HEK293T (cell line): ENCODE data around the gene TLCD1.

Experiments
- CTCF ChIA-PET: fragments of 350-600 bp; formaldehyde crosslinking; extraction: SDS; loops from one replicate; lab custom pipeline; 2021; ENCODE audit warnings: antibody characterized with exemption, inconsistent platforms; lab: Yijun Ruan, JAX
- POLR2A ChIA-PET: fragments of 350-600 bp; formaldehyde crosslinking; extraction: SDS; loops from one replicate; lab custom pipeline; 2020; ENCODE audit warnings: antibody characterized with exemption, inconsistent platforms; lab: Yijun Ruan, JAX
- DNase-seq: peaks from one replicate; pipeline ENCODE4 v3.0.0; 2012; ENCODE audit warnings: mixed read lengths; ENCODE audit errors: extremely low spot score
- ARNT ChIP-seq: fragments of 450-650 bp; IDR thresholded peaks from 2 replicates; pipeline ENCODE4 v1.6.1; 2017; ENCODE audit warnings: mild to moderate bottlenecking
- BHLHE40 ChIP-seq: fragments of 450-650 bp; IDR thresholded peaks from 2 replicates; pipeline ENCODE4 v1.6.1; 2016; ENCODE audit warnings: mild to moderate bottlenecking, moderate library complexity, borderline replicate concordance
- CTBP1 ChIP-seq: fragments of 450-650 bp; IDR thresholded peaks from 2 replicates; pipeline ENCODE4 v1.6.1; 2016; ENCODE audit warnings: borderline replicate concordance
- ELF4 ChIP-seq: fragments of 450-650 bp; IDR thresholded peaks from 2 replicates; pipeline ENCODE4 v1.6.1; 2017; ENCODE audit warnings: antibody characterized with exemption
- FOXA1 ChIP-seq: fragments of 450-650 bp; IDR thresholded peaks from 2 replicates; pipeline ENCODE4 v1.6.1; 2016; ENCODE audit warnings: mild to moderate bottlenecking
- FOXK2 ChIP-seq: fragments of 450-650 bp; IDR thresholded peaks from 2 replicates; pipeline ENCODE4 v1.6.1; 2016; ENCODE audit warnings: mild to moderate bottlenecking
- FOXM1 ChIP-seq: fragments of 450-650 bp; IDR thresholded peaks from 2 replicates; pipeline ENCODE4 v1.6.1; 2017; ENCODE audit warnings: mild to moderate bottlenecking, borderline replicate concordance
- HDGF ChIP-seq: fragments of 450-650 bp; IDR thresholded peaks from 2 replicates; pipeline ENCODE4 v1.6.1; 2017; ENCODE audit warnings: antibody characterized with exemption, borderline replicate concordance
- L3MBTL2 ChIP-seq: fragments of 450-650 bp; conservative IDR thresholded peaks from 2 replicates; pipeline ENCODE4 v1.6.1; 2016; ENCODE audit warnings: mild to moderate bottlenecking
- LEF1 ChIP-seq: fragments of 450-650 bp; IDR thresholded peaks from 2 replicates; pipeline ENCODE4 v1.6.1; 2017; ENCODE audit warnings: mild to moderate bottlenecking, borderline replicate concordance
- NFRKB ChIP-seq: fragments of 450-650 bp; IDR thresholded peaks from 2 replicates; pipeline ENCODE4 v1.6.1; 2016; ENCODE audit warnings: mild to moderate bottlenecking, moderate library complexity
- SP1 ChIP-seq: fragments of 450-650 bp; IDR thresholded peaks from 2 replicates; pipeline ENCODE4 v1.6.1; 2017
- TARDBP ChIP-seq: fragments of 450-650 bp; IDR thresholded peaks from 2 replicates; pipeline ENCODE4 v1.6.1; 2016
- ZNF384 ChIP-seq: fragments of 450-650 bp; IDR thresholded peaks from 2 replicates; pipeline ENCODE4 v1.6.1; 2016
- TF ChIP-seq, protein P1 (sequence below): fragments of 450-650 bp; IDR thresholded peaks from 2 replicates; pipeline ENCODE4 v1.6.1; 2016

Gene TLCD1

DNA sequence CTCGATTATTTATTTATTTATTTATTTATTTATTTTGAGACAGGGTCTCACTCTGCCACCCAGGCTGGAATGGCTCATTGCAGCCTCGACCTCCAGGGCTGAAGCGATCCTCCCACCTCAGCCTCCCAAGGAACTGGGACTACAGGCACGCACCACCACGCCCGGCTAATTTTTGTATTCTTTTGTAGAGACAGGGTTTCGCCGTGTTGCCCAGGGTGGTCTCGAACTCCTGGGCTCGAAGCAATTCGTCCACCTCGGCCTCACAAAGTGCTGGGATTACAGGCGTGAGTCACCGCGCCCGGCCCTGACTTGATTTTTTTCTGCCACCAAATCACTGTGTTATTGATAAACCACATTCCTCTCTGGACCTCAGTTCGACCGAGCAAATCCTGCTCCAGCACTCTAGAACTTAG, 7.0 kb downstream of the TLCD1 start:
- POLR2A ChIA-PET: interaction anchor here (0.6 to 11.6 kb wide), 49 partner anchors 9 to 489 kb away, joined by 3 to 309 read pairs (median 5); partner anchors contain the start of genes ALDOC, BLTP2, DHRS13 and FAM222B
- no peak for DNase-seq
- TF ChIP-seq ARNT: no peak
- no peak for TF ChIP-seq TARDBP
- CTCF ChIA-PET: interaction anchor here (0.7 to 1.3 kb wide), 2 partner anchors 8 to 234 kb away, joined by 4 read pairs; no protein-coding TSS in a partner anchor

DNA sequence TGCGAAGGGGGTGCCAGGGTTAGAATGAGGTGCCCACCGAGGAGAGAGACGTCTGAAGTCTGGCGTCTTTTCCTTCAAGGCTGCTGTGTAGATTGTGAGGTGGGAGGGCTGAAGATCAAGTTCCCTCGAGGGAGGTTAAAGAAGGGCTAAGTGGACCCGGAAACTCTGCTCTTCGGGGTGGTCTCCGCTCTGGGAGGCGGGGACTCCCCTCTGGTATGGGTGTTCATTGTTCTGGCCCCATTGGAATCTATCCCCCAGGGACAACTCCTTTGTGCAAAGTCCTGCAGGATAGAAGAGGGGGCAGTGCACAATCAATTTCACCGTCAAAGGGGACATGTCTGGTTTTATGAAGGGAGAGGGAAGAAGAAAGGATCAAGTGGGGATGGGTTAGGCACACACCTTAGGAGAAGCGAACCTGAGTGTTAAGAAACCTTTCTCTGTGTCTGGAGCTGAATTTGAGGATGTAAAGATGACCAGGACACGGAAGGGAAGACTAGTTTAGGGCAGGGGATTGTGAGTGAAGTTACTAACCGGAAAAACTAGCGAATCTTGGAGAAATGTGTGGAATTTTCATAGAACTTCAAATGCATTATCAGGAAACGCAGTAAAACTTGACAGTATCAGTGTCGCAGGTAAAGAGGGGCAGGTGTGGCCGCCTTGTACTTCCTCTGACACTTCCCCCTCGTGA, 7.6 kb downstream of the TLCD1 start:
- ChIA-PET POLR2A (interaction anchor here (1.0 to 11.6 kb wide), 5 partner anchors 12 to 90 kb away, joined by 4 to 309 read pairs (median 7); partner anchors contain the start of gene PROCA1), CTCF (no interaction called here)
- DNase-seq: no peak
- TF ChIP-seq L3MBTL2: no peak
- TF ChIP-seq HDGF: no peak
- TF ChIP-seq BHLHE40: no peak

DNA sequence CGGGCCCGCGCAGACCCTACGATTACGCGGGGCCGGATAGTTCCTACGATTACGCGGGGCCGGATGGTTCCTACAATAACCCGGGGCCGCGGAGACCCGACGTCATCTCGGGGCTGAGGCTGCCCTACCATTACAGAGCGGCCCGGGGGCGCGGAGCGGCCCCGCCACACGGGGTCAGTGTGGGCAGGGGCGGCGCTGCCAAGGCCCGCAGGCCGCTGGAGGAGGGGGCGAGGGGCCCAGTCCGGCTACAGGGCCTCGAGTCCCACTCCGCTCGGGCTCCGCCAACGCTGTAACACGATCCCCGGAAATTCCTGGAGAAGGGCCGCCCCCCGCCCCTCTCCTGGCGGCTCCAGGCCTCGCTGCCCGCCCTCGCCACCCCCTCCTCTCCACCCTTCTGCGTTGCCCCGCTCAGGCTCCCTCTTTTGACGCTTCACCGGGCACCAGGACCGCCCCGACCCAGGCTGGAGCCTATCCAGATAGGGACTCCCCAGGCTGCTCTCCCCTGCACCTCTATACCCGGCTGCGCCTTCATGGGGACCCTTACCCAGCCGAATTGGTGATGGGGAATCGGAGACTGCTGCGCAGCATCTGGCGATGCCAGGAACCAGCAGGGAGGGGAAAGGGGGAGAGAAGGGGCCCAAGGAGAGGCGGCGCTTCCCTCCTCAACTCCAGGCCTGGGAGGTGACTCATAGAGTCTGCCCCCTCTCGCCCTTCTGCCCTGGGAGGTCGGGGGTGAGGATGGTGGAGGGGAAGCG, 8.3 kb downstream of the TLCD1 start, which contains the start of gene RAB34:
Gene RAB34 (minus strand): TSS at position 291 of the 755 bp plus-strand sequence. CDS start 602 bp downstream, outside the sequence.
- TF ChIP-seq L3MBTL2: peak; percentile 55
- no peak for TF ChIP-seq FOXK2
- no peak for TF ChIP-seq LEF1
- TF ChIP-seq NFRKB: no peak
- TF ChIP-seq CTBP1: no peak
- peak; percentile 39 for DNase-seq
- CTCF ChIA-PET: no interaction called here
- POLR2A ChIA-PET: interaction anchor here (1.2 to 1.4 kb wide), 2 partner anchors 9 to 10 kb away, joined by 6 to 9 read pairs; partner anchors contain the start of gene TLCD1

DNA sequence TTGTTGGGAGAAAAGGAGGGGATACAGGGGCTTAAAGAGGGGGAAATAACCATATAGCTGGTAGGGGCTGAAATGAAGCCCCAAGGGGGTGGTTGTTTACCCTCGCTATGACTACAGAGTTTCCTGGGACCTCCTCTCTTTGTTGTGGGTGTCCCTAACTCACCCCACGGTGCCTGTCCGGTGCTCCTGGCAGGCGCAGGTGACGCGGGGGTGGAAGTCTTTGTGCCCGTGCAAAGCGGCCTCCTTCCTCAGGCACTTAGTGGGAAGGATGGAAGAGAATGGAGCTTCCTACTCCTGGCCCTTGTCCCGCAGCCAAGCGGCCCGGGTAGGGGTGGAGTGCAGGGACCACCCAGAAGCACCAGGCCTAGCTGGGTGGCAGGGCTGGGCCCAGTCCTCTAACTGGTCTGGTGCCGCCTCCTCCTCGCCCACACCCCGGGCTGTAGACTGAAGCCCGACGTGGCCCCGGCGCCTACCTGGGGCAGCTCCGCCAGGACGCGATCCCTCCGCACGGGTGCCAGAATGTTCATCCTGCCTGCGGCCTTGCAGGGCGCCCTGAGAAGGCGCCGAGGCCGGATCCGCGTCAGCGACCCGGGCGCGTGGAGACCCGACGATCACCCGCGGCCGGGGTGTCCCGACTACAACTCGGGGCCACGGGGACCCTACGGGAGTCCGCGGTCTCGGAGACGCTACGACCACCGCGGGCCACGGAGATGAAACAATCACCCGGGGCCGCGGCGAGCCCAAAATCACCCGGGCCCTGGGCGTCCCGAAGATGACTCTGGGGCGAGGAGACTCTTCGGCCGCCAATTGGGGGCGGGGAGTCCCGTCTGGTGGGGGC, 9.1 kb downstream of the TLCD1 start:
- TF ChIP-seq TARDBP (no peak), LEF1 (no peak), NFRKB (no peak), FOXA1 (no peak), SP1 (no peak), ZNF384 (no peak)
- CTCF ChIA-PET: interaction anchor here (0.8 to 1.5 kb wide), 2 partner anchors 8 to 11 kb away, joined by 3 to 5 read pairs; no protein-coding TSS in a partner anchor
- DNase-seq: no peak
- POLR2A ChIA-PET: interaction anchor here (0.6 to 1.8 kb wide), 8 partner anchors 8 to 235 kb away, joined by 3 to 9 read pairs (median 4); partner anchors contain the start of genes PHF12 and TLCD1

DNA sequence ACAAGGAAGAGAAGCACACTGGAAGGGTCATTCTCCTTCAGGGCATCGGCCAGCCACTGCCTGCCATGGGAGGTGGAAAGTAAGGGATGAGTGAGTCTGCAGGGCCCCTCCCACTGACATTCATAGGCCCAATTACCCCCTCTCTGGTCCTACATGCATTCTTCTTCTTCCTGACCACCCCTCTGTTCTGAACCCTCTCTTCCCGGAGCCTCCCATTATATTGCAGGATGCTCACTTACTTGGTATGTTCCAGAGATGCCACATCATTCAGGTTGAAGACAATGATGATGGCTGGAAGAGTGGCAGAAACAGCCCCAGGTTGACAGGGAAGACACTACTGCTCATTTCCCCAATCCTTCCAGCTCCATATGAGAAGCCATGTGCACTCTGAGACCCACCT, 10.8 kb downstream of the TLCD1 start:
- ChIA-PET CTCF (interaction anchor here (1.1 kb wide), 1 partner anchor 71 kb away, joined by 3 read pairs; no protein-coding TSS in a partner anchor), POLR2A (interaction anchor here (0.7 to 1.8 kb wide), 7 partner anchors 9 to 186 kb away, joined by 3 to 5 read pairs (median 4); partner anchors contain the start of genes SDF2 and SUPT6H)
- TF ChIP-seq ARNT (no peak), FOXA1 (no peak), L3MBTL2 (no peak), ZNF384 (no peak), SP1 (no peak), FOXK2 (no peak), BHLHE40 (no peak)
- TF ChIP-seq, protein P1, sequence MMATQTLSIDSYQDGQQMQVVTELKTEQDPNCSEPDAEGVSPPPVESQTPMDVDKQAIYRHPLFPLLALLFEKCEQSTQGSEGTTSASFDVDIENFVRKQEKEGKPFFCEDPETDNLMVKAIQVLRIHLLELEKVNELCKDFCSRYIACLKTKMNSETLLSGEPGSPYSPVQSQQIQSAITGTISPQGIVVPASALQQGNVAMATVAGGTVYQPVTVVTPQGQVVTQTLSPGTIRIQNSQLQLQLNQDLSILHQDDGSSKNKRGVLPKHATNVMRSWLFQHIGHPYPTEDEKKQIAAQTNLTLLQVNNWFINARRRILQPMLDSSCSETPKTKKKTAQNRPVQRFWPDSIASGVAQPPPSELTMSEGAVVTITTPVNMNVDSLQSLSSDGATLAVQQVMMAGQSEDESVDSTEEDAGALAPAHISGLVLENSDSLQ: no peak
- no peak for DNase-seq

DNA sequence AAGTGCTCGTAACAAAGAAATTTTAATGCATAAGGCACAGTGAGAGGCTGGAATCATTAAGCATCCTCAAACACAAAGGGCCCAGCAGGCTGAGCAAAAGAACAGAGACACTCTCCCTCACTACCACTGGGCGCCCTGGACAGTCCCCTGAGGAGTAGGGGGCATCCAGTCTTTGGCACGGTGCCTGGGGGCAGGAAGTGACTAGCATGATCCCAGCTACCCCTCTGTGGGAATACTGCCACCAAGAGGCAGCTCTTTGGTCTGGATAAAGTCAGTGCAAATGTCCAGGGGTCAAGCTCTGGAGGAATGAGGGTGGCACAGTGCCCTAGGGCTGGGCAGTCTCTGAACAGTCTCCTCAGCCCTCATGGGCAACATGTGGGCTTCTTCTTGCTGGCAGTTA, 11.8 kb downstream of the TLCD1 start:
- CTCF ChIA-PET: no interaction called here
- POLR2A ChIA-PET: no interaction called here
- TF ChIP-seq ELF4 (no peak), FOXA1 (no peak), LEF1 (no peak), HDGF (no peak), CTBP1 (no peak)
- no peak for DNase-seq

DNA sequence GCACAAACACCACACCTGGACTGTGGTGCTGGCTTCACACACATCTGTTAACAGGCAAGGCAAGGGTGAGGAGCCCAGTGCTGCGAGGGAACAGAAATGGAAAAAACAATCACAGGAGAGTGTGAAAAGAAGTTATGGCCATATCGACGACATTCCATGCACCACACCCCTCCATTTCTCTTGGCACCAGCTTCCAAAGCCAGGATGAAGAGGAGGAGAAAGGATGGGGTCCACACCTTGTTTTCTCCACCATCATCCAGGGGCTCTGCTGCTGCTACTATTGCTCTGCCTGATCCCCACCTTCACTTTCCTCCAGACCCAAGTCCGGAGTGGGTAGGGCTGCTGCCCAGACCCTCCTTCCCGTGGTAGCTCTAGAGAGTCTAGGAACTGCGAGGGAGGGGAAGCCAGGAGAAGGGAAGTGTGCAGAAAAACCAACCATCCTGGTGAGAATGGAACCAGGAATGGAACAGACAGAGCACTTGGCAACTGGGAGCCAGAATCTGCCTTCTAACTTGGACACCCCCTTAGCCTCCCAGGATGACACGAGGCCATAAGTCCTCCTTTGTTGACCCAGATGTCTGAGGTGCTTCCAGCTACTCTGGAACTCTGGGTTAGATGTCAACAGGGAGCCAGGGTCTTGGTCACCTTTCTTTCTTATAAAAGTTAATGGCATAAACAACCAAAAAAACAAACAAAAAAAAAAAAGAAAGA, 13.2 kb downstream of the TLCD1 start:
- ChIA-PET CTCF (interaction anchor here (0.6 to 1.3 kb wide), 3 partner anchors 12 to 68 kb away, joined by 3 read pairs; partner anchors contain the start of gene BLTP2), POLR2A (interaction anchor here (1.0 to 15.7 kb wide), 3 partner anchors 10 to 45 kb away, joined by 4 to 309 read pairs (median 4); partner anchors contain the start of genes NEK8, RPL23A and TLCD1)
- TF ChIP-seq FOXM1 (no peak), LEF1 (no peak), SP1 (no peak), L3MBTL2 (no peak), NFRKB (no peak), FOXK2 (no peak), HDGF (no peak), ELF4 (no peak), FOXA1 (no peak), ARNT (no peak)
- TF ChIP-seq, protein P1: no peak
- DNase-seq: no peak
